Osteoblast (primary cell): Measurements from ENCODE around the gene AFF3. TPM values are rescaled to one million over a fixed set of nuclear protein-coding genes. Genes with fewer than 3 reads are reported as not detected.

ENCODE experiments used
- DNase-seq: peaks from one replicate; pipeline ENCODE4 v3.0.0; 2011; ENCODE audit warnings: low spot score, mixed read lengths; ENCODE audit not compliant: insufficient read length; ENCODE audit errors: missing footprints
- H2AFZ ChIP-seq: 2 replicates; pipeline ENCODE4 v1.6.0; 2011; ENCODE audit warnings: mild to moderate bottlenecking, low read length
- H3K27ac ChIP-seq: 2 replicates; pipeline ENCODE4 v1.5.1; 2011; ENCODE audit warnings: mild to moderate bottlenecking, low read depth, low read length, moderate library complexity
- H3K27me3 ChIP-seq: 2 replicates; pipeline ENCODE4 v1.6.0; 2012; ENCODE audit warnings: mild to moderate bottlenecking, control low read depth, inconsistent platforms, low read length, moderate library complexity; ENCODE audit not compliant: insufficient read depth
- H3K36me3 ChIP-seq: 2 replicates; pipeline ENCODE4 v1.5.1; 2011; ENCODE audit warnings: mild to moderate bottlenecking, low read length, control low read depth, moderate library complexity; ENCODE audit not compliant: insufficient read depth
- H3K4me1 ChIP-seq: 2 replicates; pipeline ENCODE4 v1.5.1; 2011; ENCODE audit warnings: mild to moderate bottlenecking, low read length, control low read depth, moderate library complexity; ENCODE audit not compliant: insufficient read depth
- H3K4me2 ChIP-seq: 2 replicates; pipeline ENCODE4 v1.6.0; 2011; ENCODE audit warnings: mild to moderate bottlenecking, low read length; ENCODE audit not compliant: insufficient read depth
- H3K4me3 ChIP-seq: fragments of 200-600 bp; sonication (generic); 3 replicates; pipeline ENCODE4 v1.5.1; 2012; ENCODE audit warnings: mild to moderate bottlenecking, low read length, inconsistent platforms; ENCODE audit not compliant: insufficient read depth
- H3K79me2 ChIP-seq: 2 replicates; pipeline ENCODE4 v1.6.0; 2012; ENCODE audit warnings: mild to moderate bottlenecking, low read length, control low read depth, inconsistent platforms; ENCODE audit not compliant: insufficient read depth
- H3K9me3 ChIP-seq: 2 replicates; pipeline ENCODE4 v1.5.1; 2011; ENCODE audit warnings: low read depth, low read length, control low read depth
- H4K20me1 ChIP-seq: 2 replicates; pipeline ENCODE4 v1.6.0; 2012; ENCODE audit warnings: mild to moderate bottlenecking, low read length, control low read depth; ENCODE audit not compliant: insufficient read depth
- CTCF ChIP-seq: IDR thresholded peaks from 2 replicates; pipeline ENCODE4 v1.5.1; 2011; ENCODE audit warnings: mild to moderate bottlenecking, low read depth, low read length, moderate library complexity; ENCODE audit errors: extremely low read depth
- total RNA-seq: library from RNA; depleted of rRNA; stranded (reverse); fragments of >200 nt; gene quantifications from 2 replicates; pipeline ENCODE4 v1.2.3, GENCODE V29; 2012

The AFF3 gene
- total RNA-seq, 1 donor: 4.3 TPM

GRCh38 chr2:99522157-99522556, 620.2 kb downstream of the AFF3 start:
- no peak overlapping the region for H3K27ac ChIP-seq

DNA sequence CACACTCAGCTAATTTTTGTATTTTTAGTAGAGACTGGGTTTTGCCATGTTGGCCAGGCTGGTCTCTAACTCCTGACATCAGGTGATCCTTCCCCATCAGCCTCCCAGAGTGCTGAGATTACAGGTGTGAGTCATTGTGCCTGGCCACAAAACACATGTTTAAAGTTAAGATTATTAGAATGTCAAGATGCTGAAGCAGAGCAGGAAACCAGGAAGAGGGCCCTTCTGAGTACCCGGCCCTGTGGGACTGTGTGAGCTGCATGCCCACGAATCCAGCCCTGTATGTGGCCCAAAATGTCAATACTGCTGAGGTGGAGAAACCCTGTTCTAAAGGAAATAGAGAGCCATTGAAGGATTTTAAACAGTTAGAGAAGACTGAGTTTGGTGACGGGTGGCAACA, 621.6 kb downstream of the AFF3 start:
- no peak overlapping the region for H3K4me2 ChIP-seq
- H3K4me3 ChIP-seq: no peak overlapping the region
- no peaks in the 10 kb centered on the region for H3K9me3 ChIP-seq
- H3K79me2 ChIP-seq: no peaks in the 10 kb centered on the region
- DNase-seq: no peak
- no peak overlapping the region for H2AFZ ChIP-seq
- no peaks in the 10 kb centered on the region for H4K20me1 ChIP-seq
- peaks cover 5% of the 10 kb centered on the region for H3K27me3 ChIP-seq
- H3K27ac ChIP-seq: no peak overlapping the region
- TF ChIP-seq CTCF: no peak
- no peaks in the 10 kb centered on the region for H3K36me3 ChIP-seq
- H3K4me1 ChIP-seq: no peaks in the 10 kb centered on the region

More at GRCh38 chr2:99522157-99522556, 620.2 kb downstream of the AFF3 start:
- no peak for DNase-seq
- no peaks in the 10 kb centered on the region for H3K9me3 ChIP-seq
- H3K27me3 ChIP-seq: peaks cover 5% of the 10 kb centered on the region
- H2AFZ ChIP-seq: no peak overlapping the region
- H4K20me1 ChIP-seq: no peaks in the 10 kb centered on the region
- H3K4me2 ChIP-seq: no peak overlapping the region
- H3K79me2 ChIP-seq: no peaks in the 10 kb centered on the region
- no peak for TF ChIP-seq CTCF
- no peak overlapping the region for H3K4me3 ChIP-seq
- no peaks in the 10 kb centered on the region for H3K36me3 ChIP-seq
- no peaks in the 10 kb centered on the region for H3K4me1 ChIP-seq

GRCh38 chr2:99520195-99520594, 622.2 kb downstream of the AFF3 start:
- no peaks in the 10 kb centered on the region for H3K79me2 ChIP-seq
- peaks cover 5% of the 10 kb centered on the region for H3K27me3 ChIP-seq
- H3K4me3 ChIP-seq: no peak overlapping the region
- no peak for DNase-seq
- H3K4me2 ChIP-seq: no peak overlapping the region
- TF ChIP-seq CTCF: no peak
- no peaks in the 10 kb centered on the region for H3K4me1 ChIP-seq
- no peaks in the 10 kb centered on the region for H3K9me3 ChIP-seq
- no peaks in the 10 kb centered on the region for H3K36me3 ChIP-seq
- H3K27ac ChIP-seq: no peak overlapping the region
- no peaks in the 10 kb centered on the region for H4K20me1 ChIP-seq
- no peak overlapping the region for H2AFZ ChIP-seq

DNA sequence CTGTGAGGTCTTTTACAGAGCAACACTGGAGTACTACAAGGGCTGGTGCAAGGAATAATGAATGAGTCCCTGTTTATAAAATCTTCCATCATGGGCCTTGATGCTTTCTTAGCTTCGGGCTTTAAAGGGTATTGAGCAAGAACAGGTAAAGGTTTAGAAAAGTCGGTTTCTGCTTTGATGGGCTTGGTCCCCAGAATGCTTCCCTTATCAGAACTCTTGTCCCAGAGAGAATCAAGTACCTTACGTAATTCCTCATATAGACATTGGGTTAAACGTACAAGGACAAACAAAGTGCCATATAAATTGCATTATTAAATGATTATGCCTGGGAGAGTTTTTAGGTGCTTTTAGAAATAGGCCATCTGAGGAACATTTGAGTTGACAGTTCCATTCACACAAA, 628.0 kb downstream of the AFF3 start:
- peaks cover 9% of the 10 kb centered on the region for H3K27me3 ChIP-seq
- no peaks in the 10 kb centered on the region for H3K9me3 ChIP-seq
- H4K20me1 ChIP-seq: no peaks in the 10 kb centered on the region
- H3K36me3 ChIP-seq: no peaks in the 10 kb centered on the region
- DNase-seq: no peak
- no peak overlapping the region for H3K4me3 ChIP-seq
- no peak overlapping the region for H3K4me2 ChIP-seq
- TF ChIP-seq CTCF: no peak
- H3K79me2 ChIP-seq: no peaks in the 10 kb centered on the region
- H2AFZ ChIP-seq: no peak overlapping the region
- no peaks in the 10 kb centered on the region for H3K4me1 ChIP-seq
- no peak overlapping the region for H3K27ac ChIP-seq
